GM18498 (cell line): ENCODE data around the gene TTLL6.

ENCODE experiments used
- ATAC-seq: cut with Tn5 transposase; IDR thresholded peaks from one replicate; pipeline ENCODE4 v1.9.1; 2021; ENCODE audit warnings: mild to moderate bottlenecking, moderate library complexity; ENCODE audit not compliant: unreplicated experiment

The TTLL6 gene

DNA sequence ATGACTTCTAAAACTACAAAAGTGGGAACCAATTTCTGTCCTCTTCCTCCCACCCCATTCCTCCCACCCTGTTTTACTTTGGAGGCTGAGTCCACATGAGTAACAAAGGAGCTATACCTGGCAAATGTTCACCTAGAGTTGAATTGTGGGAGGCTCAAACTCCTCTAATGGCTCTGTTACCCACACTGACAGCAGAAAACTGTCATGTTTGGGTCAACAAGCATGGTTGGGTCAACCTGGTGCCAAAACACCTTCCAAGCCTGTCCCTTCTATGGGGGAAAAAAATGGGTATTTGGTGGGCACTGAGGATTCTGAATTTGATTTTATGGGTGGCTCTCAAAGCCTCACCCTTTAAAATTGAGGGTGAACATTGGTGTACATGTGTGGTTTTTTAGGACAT lies 76.5 kb downstream of the TTLL6 start:
- ATAC-seq: no peak

DNA sequence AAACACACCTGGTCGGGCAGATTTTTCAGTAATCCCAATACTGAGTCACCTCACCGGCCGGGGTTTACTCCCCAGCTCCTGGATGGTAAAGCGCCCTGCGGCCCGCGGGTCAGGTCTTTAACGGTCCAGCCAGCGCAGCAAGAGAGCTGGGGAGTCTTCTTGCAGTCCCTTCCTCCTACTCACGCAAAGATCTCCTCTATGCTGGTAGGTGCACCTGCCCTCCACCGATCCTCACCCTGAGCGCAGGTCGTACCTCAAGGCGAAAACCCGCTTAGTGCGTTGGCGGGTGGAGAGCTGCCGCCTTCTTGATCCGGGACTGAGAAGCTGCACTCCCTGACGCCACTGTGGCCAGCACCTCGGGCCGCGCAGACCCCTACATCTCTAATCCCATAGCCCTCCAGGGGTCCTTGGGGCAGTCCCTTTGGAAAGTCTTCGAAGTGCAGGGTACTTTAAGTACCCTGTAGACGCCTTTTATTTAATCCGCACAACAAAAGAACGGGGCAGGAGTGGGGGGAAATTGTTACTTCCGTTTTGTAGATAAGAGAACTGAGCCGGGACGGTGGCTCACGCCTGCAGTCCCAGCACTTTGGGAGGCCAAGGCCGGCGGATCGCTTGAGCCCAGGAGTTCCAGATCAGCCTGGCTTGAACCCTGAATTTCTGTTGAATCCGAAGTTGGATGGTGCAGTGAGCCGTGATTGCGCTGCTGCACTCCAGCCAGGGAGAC lies 78.1 kb downstream of the TTLL6 start:
- ATAC-seq: no peak

DNA sequence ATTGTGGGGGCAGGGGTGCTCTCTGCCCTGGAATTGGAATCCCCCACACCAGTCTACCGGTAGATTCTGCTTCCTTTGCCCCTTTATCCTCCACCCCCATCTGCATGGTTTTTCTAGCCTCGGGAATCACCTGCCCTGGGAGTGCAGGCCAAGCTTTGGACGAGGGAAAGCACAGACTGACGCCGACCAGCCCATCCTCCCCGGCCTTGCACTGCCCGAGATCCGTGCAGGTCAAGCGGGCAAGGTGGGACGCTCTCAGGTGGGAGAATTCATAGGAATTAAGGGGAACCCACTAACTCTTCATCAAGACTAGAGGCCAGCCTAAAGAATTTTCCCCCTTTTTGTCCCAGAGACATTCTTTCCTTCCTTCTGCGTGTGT lies 78.6 kb downstream of the TTLL6 start:
- no peak for ATAC-seq

DNA sequence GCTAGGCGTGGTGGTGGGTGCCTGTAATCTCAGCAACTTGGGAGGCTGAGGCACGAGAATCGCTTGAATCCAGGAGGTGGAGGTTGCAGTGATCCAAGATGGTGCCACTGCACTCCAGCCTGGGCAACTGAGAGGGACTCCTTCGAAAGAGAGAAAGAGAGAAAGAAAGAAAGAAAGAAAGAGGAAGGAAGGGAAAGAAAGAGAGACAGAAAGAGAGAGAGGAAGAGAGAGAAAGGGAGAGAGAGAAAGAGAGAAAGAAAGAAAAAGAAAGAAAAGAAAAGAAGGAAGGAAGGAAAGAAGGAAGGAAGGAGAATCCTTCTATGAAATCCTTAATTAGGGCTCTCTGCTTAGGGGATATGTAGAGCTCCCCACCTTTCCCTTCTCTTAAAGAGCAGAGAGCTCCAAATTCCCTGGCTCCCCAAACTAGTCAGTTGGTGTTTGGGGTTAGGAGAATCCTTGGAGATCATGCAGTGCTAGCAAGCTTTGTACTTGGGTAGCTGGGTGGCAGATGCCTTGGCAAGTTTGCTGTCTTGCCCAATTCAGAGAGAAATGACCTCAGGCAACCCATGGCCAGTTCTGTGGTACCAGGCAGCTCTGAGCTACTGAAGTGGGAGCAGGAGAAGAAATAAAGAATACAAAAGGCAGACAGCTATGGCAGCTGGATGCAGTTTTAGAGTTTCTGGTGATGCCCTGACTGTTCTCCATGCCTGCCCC lies 79.5 kb downstream of the TTLL6 start:
- ATAC-seq: no peak

DNA sequence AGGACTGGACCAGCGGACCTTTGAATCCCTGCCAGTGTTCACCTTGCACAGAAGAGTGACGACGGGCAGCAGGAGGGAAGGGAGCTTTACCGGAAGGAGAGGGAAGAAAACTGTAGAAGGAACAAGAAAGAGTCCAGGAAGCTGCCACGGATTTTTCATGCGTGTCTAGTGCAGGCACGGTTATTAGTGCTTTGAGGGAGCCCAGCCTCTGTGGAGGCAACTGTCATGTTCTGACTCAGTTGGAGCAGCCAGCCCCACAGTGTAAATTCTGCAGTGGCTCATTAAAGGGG lies 82.0 kb downstream of the TTLL6 start:
- no peak for ATAC-seq

DNA sequence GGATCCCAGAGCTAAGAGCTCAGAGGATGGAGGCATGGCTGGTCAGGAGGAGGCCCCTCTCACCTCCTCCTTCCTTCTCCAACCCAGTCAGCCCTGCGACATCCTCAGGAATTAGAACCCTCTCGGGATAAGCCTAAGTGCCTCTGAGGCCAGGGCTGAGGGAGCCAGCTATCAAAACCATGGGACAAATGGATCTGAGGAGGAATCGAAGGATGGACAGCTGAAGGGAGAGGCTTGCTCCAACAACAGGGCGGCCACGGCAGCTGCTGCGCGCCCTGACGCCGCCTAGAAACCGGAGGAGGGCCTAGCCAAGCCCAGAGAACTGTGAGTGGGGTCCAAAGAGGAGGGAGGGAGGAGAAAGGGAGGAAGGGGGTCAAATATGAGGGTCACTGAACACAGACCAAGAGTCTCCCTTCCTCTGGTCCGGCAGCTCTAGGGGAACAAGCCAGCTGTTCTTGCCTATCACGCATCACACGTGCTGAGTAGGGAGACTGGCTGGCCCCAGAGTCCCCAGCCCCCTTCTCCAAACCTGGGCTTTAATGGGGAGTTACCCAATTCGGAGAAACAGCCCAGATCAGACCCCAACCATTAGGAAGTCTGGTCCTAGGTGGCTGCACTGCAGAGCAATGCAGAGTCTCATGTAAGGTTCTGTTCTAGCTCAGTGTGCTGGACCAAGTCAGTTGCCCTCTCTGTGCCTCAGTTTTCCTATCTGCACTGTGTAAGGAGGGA lies 82.5 kb downstream of the TTLL6 start:
- no peak for ATAC-seq

DNA sequence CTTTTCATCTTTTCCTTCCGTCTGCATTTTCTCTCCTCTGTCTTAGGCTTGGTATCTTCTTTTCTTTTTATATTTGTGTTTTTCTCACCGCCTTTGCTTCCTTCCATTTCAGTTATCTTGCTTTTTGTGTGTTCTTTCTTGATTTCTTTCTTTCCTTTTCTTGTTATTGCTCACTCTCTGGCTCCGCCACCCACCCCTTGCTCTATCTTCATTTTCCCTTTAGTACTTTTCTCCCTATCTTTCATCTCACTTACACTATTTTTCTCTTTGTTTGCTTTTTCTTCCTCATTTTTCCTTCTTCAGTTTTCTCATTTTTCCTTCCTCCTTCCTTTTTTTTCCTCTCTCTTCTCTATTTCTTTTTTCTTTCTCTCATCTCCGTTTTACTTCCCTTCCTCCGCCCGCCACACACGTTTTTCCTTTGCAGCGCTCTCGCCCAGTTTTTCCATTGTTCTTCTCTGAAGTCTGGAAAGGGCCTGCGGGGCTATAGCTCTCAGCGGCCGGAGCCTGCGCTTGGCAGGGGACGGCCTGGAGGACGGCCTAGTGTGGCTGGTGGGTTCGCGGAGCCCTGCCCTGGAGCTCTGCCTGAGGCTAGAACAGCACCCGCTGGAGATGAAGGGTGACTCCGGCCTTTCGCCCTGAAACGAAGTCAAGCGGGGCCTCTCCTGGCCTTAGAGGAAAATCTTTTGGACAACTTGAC lies 83.2 kb downstream of the TTLL6 start:
- no peak for ATAC-seq

DNA sequence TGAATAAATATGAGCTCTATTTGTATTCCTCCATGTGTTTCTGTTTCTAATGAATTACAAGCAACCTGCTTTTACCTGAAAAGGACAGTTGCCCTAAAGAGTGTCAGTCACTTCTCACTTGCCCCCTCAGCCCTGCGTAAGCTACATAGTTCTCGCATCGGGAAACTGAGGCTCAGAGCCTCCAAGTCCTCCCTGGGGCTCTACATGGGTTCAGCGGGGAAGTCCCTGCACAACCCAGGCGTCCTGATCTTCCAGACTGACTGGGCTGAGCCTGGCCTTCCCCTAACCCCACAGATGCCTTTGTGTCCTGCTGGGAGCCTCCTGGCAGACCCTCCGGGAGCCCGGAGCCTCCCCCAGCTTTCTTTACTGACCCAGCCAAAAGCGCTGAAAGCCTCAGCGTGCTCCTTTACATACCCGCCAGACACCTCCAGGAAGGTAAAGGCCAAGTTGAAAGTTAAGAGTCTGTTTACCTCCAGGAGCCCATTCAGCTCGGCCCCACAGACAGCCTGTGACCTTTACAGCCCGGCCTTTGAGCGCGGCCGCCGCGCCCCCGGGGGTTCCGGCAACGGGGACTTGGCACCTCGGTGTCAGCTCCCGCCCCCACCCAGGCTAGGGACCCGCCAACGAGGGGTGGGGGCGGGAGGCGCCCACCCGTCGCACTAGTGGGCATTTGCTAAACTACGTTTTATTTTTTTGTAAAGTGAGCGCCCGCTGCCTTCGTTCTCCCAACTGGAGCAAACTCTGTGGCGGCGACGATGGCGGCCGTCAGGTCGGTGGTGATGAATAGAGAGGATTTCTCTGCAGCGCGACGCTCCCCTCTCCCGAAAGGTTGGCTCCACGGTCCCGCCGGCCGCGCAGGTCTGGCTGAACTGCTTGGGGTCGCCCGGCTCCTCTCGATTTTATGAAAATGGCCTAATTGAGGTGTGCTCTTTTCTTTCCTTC lies 84.1 kb downstream of the TTLL6 start:
- no peak for ATAC-seq

DNA sequence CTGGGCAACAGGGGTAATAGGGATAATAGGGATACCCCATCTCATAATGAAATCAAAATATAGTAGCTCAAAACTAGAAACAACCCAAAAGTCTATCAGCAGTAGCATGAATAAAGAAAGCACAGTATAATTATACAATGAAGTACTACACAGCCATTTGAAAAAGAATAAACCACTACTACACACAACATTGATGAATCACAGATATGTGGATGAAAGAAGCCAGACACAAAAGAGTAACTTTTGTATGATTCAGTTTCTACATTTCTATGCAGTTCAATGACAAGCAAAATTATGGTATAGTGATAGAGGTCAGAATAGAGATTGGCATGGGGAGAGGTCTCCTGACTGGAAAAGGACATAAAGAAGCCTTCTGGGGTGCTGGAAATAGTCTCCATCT lies 85.7 kb downstream of the TTLL6 start:
- ATAC-seq: no peak

DNA sequence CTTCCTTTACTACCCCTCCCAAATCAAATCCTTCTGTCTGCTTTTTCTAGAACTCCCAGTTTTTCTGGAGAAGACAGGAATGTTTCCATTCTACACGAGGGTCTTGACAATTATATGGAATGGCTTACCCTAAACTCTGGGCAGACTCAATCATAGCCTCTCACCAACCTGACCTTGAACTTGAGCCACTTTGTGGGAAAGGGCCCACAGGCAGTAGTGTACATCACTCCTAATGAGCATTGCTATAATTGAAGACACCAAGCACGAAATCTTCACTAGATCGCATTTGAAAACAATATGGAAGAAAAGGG lies 86.8 kb downstream of the TTLL6 start:
- ATAC-seq: no peak

DNA sequence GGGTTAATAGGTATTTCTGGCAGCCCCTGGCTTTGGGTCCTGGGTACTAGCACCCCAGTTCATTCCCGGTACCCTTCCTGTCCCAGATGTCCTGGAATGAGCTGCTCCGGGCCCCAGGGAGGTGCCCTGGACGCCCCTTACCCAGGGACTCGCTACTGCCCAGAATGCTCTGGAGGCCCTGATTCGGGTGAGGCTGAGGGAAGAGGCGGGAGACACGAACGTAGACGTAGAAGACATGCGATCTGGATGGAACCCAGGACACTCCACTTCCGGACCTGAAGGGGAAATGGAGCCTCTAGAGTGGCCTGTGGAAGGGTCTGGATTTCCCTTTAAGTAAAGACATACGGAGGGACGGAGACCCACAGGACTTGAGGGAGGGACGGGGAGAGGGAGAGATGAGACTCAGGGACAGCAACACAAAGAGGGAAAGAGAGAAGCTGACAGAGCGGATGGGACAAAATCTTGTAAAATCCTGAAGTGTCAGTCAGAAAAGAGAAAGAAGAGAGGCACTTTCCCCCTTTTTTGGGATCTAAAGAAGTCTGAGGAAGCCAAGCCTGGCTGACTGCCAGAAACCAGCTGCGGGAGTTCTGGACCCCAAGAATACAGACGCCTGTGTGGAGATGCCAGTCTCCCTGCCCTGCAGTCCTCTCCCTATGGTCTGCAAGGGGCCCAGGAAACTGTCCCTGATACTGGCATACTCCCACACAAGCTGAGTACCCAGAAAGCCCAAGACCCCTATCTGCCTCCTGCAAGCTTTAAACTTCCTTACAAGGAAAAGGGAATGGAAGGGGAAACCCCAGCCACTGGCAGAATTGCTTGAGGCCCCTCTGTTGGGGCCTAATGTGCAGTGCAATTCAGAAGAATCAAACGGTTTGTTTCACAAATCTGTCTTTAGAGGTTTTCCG lies 87.4 kb downstream of the TTLL6 start:
- no peak for ATAC-seq

DNA sequence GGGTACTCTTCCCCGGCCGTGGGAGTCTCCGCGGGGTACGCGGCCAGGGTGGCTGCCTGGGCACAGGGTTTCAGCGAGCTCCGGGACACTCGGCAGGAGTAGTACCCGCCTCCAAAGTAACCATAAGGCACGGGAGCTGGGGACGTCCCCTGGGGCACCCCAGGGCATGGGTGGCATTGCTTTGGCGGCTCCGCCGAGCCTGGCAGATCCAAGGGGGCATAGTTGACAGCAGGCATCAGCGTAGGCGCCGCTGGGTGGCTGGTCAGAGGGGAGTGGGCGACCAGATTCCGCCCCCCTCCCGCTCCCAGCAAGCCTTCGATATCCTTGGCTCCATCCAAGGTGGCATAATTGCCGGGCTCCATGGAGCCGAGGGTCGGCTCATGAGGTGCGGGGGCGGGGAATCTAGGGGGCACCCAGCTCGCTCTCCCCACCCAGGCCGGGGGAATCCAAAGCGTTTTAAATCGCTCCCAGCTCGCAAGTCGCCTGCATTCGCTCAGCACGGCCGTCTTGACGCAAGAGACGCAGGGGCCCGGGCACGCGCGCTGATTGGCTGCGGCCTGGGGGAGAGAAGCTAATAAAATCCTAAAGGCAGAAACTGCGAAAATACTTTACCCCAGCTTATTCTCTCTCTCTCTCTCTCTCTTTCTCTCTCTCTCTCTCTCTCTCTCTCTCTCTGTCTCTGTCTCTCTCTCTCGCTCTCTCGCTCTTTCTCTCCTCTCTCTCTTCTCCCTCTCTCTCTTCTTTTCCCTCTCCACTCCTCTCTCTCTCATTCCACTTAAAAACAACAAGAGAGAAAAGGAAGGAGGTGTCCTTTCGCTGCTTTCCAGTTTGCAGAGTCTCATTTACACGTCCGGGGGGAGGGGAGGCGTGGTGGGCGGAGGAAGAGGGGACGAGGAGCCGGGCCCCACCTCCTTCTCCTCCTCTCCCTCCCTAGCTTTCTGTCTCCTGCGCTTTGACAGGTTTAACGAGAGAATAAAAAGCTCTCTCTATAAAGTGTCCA lies 88.5 kb downstream of the TTLL6 start, which contains the start of gene HOXB13:
HOXB13 (minus strand) TSS at position 519 of the 1,000 bp plus-strand sequence; CDS start at position 362, 157 bp downstream.
- ATAC-seq: no peak

DNA sequence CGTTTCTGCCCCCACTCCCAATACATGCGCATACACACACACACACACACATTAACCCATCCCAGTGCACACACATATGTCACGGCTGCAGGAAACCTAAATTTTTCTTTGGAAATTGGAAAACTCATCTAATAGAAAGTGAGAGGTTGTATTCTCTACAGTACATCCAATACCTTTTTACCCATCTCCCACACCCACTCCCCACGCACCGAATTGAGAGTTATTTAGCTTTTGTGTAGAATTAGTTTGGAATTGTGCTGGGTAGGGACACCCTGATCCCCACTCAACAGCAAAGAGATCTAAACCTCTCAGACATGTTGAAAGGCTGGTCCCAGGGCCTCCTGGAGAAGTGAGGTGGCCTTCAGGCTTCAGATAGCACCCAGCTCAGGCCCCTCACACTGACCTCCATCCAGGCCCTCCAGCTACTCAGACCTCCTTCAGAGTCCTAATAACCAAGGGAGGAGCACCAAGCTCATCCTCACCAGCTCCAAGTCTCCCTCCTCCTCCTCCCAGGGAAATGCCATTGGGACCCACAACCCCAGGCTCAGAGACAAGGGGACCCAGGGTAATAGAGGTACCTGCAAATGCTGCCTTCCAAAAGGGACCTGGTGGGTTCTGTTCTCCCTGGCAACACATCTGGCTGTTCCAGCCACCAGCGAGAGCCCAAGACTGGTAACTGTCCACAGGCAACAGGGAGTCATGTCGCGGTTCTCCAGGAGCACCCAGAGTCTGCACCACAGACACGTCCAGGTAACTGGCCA lies 89.4 kb downstream of the TTLL6 start:
- no peak for ATAC-seq

DNA sequence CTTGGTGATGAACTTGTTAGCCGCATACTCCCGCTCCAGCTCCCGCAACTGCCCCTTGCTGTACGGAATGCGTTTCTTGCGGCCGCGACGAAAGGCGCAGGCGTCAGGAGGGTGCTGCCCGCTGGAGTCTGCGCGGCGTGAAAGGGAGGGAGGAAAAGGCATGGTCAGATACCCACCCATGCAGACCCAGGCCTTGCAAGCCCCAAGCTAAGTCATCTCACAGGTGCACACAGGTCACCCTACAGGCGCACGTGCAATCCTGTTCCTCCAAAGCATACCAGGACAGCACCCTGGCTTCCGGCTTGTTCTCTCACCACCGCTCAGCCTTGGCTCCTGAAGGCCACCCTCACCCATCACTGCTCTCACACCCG lies 90.1 kb downstream of the TTLL6 start:
- ATAC-seq: no peak

DNA sequence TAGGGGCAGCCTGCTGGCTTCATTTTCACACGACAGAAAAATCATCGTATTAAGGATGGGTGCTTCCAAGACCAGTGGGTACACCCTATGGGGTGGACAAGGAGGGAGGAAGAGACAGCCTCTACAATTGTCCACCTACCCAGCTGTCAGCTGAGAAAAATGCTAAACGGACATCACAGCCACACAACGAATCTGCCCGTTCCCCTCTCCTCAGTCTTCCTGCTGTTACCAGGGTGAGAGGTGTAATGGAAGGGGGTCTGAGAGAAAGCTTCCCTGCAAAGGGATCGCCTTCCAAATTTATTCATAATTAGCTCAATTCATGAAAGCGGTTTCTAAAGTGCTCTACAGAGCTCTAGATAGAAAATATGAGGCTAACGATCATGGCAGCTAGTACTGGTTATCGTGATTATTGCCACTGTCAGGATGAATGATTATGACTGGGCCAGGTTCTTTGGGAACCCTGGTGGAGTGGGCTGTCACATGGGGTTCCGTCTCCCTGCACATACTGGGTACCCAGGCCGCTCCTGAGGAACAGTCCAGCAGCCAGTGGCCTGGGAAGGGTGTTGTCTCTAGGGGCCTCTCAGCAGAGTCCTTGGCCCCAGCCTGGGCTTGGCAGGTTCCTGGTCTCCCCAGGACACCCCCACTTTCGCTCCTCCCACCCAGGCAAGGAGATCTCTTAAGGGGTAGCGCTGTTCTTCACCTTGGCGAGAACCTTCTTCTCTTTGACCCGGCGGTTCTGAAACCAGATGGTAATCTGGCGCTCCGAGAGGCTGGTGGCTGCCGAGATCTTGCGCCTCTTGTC lies 90.7 kb downstream of the TTLL6 start:
- no peak for ATAC-seq

DNA sequence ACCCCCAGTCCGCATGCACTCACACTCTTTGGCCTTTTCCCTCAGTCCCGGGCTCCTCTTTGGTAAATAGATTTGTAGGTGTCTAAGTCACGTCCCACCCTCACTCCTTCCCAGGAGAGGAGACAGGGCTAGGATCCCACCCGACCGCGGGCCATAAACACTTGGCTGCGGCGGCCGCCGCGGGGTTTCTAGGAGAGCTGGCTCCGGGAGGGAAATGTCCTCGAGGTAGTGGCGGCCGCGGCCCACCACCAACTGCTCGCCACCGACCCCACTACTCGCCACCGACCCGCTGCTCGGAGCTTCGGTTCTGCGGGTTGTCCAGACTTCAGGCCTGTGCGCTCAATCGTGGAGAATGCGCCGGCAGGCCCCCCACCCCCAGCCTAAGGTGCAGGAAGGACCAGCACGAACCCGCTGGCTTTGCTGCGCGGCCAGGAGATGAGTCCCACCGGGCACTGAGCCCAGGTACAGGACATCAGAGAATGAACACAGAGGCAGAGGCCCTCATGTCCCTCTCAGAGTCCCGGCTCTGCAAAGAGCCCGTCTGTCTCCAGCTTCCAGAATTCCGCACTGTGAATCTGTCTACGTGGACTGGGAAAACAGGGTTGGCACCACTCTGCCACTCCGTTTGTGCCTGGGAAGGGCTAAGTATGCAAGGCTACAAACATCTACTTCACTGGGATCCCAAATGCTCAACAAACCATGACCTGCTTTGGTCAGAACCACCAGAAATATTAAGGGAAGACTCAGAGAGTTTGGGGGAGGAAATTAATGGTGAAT lies 91.6 kb downstream of the TTLL6 start:
- ATAC-seq: no peak
